HepG2 (cell line): ENCODE results near the gene TRIM62. TPM values are rescaled to one million over a fixed set of nuclear protein-coding genes. Genes with fewer than 3 reads are reported as not detected.

ENCODE experiments used
- ATAC-seq: fragments of 200-7000 bp; cut with Tn5 transposase; 3 replicates; pipeline ENCODE4 v1.9.1; 2020; ENCODE audit warnings: mild to moderate bottlenecking, moderate library complexity
- BruUV-seq: library from RNA; stranded (reverse); fragments of 400-500 nt; replicated peaks from 2 replicates; lab custom pipeline; 2021; lab: Mats Ljungman, UMichigan
- CTCF ChIA-PET: fragments of 300-600 bp; formaldehyde crosslinking; extraction: SDS; loops from one replicate; lab custom pipeline; 2021; ENCODE audit warnings: low total read pairs, inconsistent platforms, low intra/inter-chr PET ratio; lab: Yijun Ruan, JAX
- POLR2A ChIA-PET: fragments of 350-600 bp; sonication (Branson Sonifier 250); formaldehyde crosslinking; loops from one replicate; lab custom pipeline; 2020; ENCODE audit warnings: antibody characterized with exemption, inconsistent platforms; lab: Yijun Ruan, JAX
- DNase-seq: peaks from one replicate; pipeline ENCODE4 v3.0.0-alpha.2; 2015; ENCODE audit warnings: low spot score
- FAIRE-seq: peaks from 3 replicates; lab custom pipeline; 2011; peaks lifted over from hg19 to GRCh38; lab: Jason Lieb, UNC
- H2AFZ ChIP-seq: one replicate; pipeline ENCODE4 v1.6.1; 2011; ENCODE audit warnings: low read length, inconsistent platforms
- H3K27ac ChIP-seq: fragments of 300-600 bp; 3 replicates; pipeline ENCODE4 v1.8.0; 2011; ENCODE audit warnings: mixed run types, mild to moderate bottlenecking, mixed read lengths, low read length, inconsistent platforms; ENCODE audit not compliant: insufficient read depth; ENCODE audit errors: extremely low read length
- H3K27me3 ChIP-seq, 2 experiments: fragments of 200-600 bp in 1 of 2; 2 replicates in 1 of 2; 3 replicates in 1 of 2; pipeline versions ENCODE4 v1.6.0 to v1.8.0; 2011; ENCODE audit warnings: low read length in 2 of 2, mild to moderate bottlenecking in 2 of 2, moderate library complexity in 2 of 2, inconsistent platforms in 1 of 2; ENCODE audit not compliant: insufficient read depth in 2 of 2, control insufficient read depth in 1 of 2
- H3K36me3 ChIP-seq, 2 experiments: fragments of 200-600 bp in 1 of 2; replicated peaks in 1 of 2; 2 replicates in 1 of 2; 3 replicates in 1 of 2; pipeline versions ENCODE4 v1.5.1 to v1.8.0; 2011; ENCODE audit warnings: low read length in 2 of 2, inconsistent platforms in 1 of 2; ENCODE audit not compliant: insufficient read depth in 2 of 2, control insufficient read depth in 1 of 2
- H3K4me1 ChIP-seq: 2 replicates; pipeline ENCODE4 v1.5.1; 2012; ENCODE audit warnings: low read length, inconsistent platforms; ENCODE audit not compliant: insufficient read depth
- H3K4me2 ChIP-seq: 2 replicates; pipeline ENCODE4 v1.6.0; 2011; ENCODE audit warnings: low read depth, low read length, inconsistent platforms
- H3K4me3 ChIP-seq, 3 experiments: fragments of 200-600 bp in 1 of 3; sonication (generic), shearing (Covaris generic) in 1 of 3; replicated peaks in 1 of 3; 2 replicates each; pipeline ENCODE4 v1.5.1; 2011 to 2016; ENCODE audit warnings: low read length in 3 of 3, inconsistent platforms in 2 of 3, low read depth in 2 of 3, mild to moderate bottlenecking in 2 of 3, control low read depth in 1 of 3, mixed read lengths in 1 of 3; ENCODE audit not compliant: insufficient read depth in 1 of 3
- H3K79me2 ChIP-seq: one replicate; pipeline ENCODE4 v1.6.1; 2011; ENCODE audit warnings: low read length, inconsistent platforms; ENCODE audit not compliant: insufficient read depth
- H3K9ac ChIP-seq: 2 replicates; pipeline ENCODE4 v1.6.0; 2011; ENCODE audit warnings: mild to moderate bottlenecking, low read depth, low read length, inconsistent platforms; ENCODE audit not compliant: insufficient read depth
- H3K9me3 ChIP-seq: 2 replicates; pipeline ENCODE4 v1.5.1; 2012; ENCODE audit warnings: mild to moderate bottlenecking, low read length
- H4K20me1 ChIP-seq: 2 replicates; pipeline ENCODE4 v1.6.0; 2011; ENCODE audit warnings: inconsistent platforms, mild to moderate bottlenecking, low read length, moderate library complexity; ENCODE audit not compliant: insufficient read depth
- EHMT2 ChIP-seq: fragments of 200-600 bp; sonication (generic); IDR thresholded peaks from 2 replicates; pipeline ENCODE4 v1.7.0; 2017; ENCODE audit warnings: antibody characterized with exemption, low read depth, low read length, borderline replicate concordance
- FOXO4 ChIP-seq: sonication (generic); formaldehyde crosslinking; conservative IDR thresholded peaks from 2 replicates; pipeline ENCODE4 v1.8.1; 2023; ENCODE audit warnings: missing genetic modification reagents
- IRF2 ChIP-seq: IDR thresholded peaks from 2 replicates; pipeline ENCODE4 v1.6.1; 2018; ENCODE audit warnings: missing genetic modification reagents, missing compliant biosample characterization
- MXD3 ChIP-seq: IDR thresholded peaks from 2 replicates; pipeline ENCODE4 v1.6.1; 2016; ENCODE audit warnings: mild to moderate bottlenecking, missing biosample characterization, missing genetic modification reagents
- ZBTB8A ChIP-seq: sonication (generic); formaldehyde crosslinking; IDR thresholded peaks from 2 replicates; pipeline ENCODE4 v1.4.0; 2020; ENCODE audit warnings: mild to moderate bottlenecking, low read depth, missing genetic modification reagents, borderline replicate concordance
- ZMYM3 ChIP-seq: sonication (generic); formaldehyde crosslinking; IDR thresholded peaks from 2 replicates; pipeline ENCODE4 v1.5.1; 2020; ENCODE audit warnings: mild to moderate bottlenecking, missing genetic modification reagents
- ZNF121 ChIP-seq: sonication (generic); formaldehyde crosslinking; IDR thresholded peaks from 2 replicates; pipeline ENCODE4 v1.5.0; 2020; ENCODE audit warnings: mild to moderate bottlenecking, missing genetic modification reagents
- ZNF136 ChIP-seq: sonication (generic); formaldehyde crosslinking; IDR thresholded peaks from 2 replicates; pipeline ENCODE4 v1.8.1; 2022; ENCODE audit warnings: low read depth, mild to moderate bottlenecking, moderate library complexity, missing genetic modification reagents
- ZNF260 ChIP-seq: sonication (generic); formaldehyde crosslinking; IDR thresholded peaks from 2 replicates; pipeline ENCODE4 v1.4.0; 2020; ENCODE audit warnings: missing genetic modification reagents, low read depth, mild to moderate bottlenecking, borderline replicate concordance
- ZNF460 ChIP-seq: sonication (generic); formaldehyde crosslinking; IDR thresholded peaks from 2 replicates; pipeline ENCODE4 v1.5.1; 2020; ENCODE audit warnings: missing genetic modification reagents, mild to moderate bottlenecking, borderline replicate concordance
- WGBS: methylation state at CpG from one replicate; pipeline ENCODE4 v1.1.6; 2017; ENCODE audit warnings: low lambda C conversion rate; 5-methylcytosine and 5-hydroxymethylcytosine counted together
- in situ Hi-C: cut with HindIII; loops from 2 replicates; pipeline ENCODE4 v1.10.0; 2017; ENCODE audit warnings: low pct_unique_long_range_greater_than_20kb; ENCODE audit not compliant: extremely low pct_ligation_motif_present
- intact Hi-C: fragments of 100-400 bp; cut with micrococcal nuclease; formaldehyde crosslinking; loops from one replicate; pipeline ENCODE4 v1.10.0; 2022; ENCODE audit not compliant: unreplicated experiment
- polyA plus RNA-seq, 8 experiments: library from polyadenylated mRNA; depleted of rRNA in 3 of 8; stranded (reverse) in 7 of 8; unstranded in 1 of 8; fragments of >200 nt; fragmentation: Illumina TruSeq in 4 of 8; extraction: Trizol in 4 of 8; gene quantifications; 2 replicates each; pipeline versions ENCODE4 v1.2.1 to v1.2.3, GENCODE V29; 2011 to 2016; ENCODE audit warnings: low read depth in 4 of 8, missing spikeins in 1 of 8, mixed read lengths in 1 of 8; ENCODE audit not compliant: insufficient read depth in 1 of 8
- total RNA-seq, 5 experiments: library from RNA; depleted of rRNA; stranded (reverse); fragments of >200 nt; fragmentation: Illumina TruSeq; extraction: Trizol; gene quantifications; 2 replicates each; pipeline ENCODE4 v1.2.3, GENCODE V29; 2016; ENCODE audit warnings: low read depth in 1 of 5
- TF ChIP-seq, protein P1 (sequence below): sonication (generic); formaldehyde crosslinking; IDR thresholded peaks from 2 replicates; pipeline ENCODE4 v1.4.0; 2020; ENCODE audit warnings: missing genetic modification reagents
- TF ChIP-seq, protein P2 (sequence below): sonication (generic); formaldehyde crosslinking; IDR thresholded peaks from 2 replicates; pipeline ENCODE4 v1.4.0; 2020; ENCODE audit warnings: missing genetic modification reagents, borderline replicate concordance
- TF ChIP-seq, protein P3 (sequence below): sonication (generic); formaldehyde crosslinking; conservative IDR thresholded peaks from 2 replicates; pipeline ENCODE4 v1.4.0; 2020; ENCODE audit warnings: missing genetic modification reagents

Gene TRIM62
- total and polyA plus RNA-seq, 2 of the 13 experiments (the other 11 are each of a cell fraction or from before 2014, with no cell fraction given): 0.53 to 0.57 TPM

- Histone ChIP-seq H3K79me2 (no peaks in the 10 kb centered on the region), H2AFZ (no peak overlapping the region), H4K20me1 (no peaks in the 10 kb centered on the region), H3K4me3 (no peak overlapping the region), H3K36me3 (0 out of 5 replicates have a peak, but pooled peaks cover 0 to 1% of the 10 kb centered on the region in 2 experiments), H3K27ac (no peak overlapping the region), H3K9me3 (no peaks in the 10 kb centered on the region), H3K4me1 (peaks cover 19% of the 10 kb centered on the region), H3K9ac (no peak overlapping the region)
- DNase-seq: no peak
- POLR2A ChIA-PET: no interaction called here
- CTCF ChIA-PET: no interaction called here
- BruUV-seq: no TSS peak
- ATAC-seq: no peak
- 32% methylated on average over 2 of the region's 2 CpGs for WGBS
- FAIRE-seq: no peak
- TF ChIP-seq ZNF460 (CRISPR knock-in tag) (no peak), ZNF121 (no peak), MXD3 (CRISPR knock-in tag) (no peak), ZMYM3 (CRISPR knock-in tag) (no peak), EHMT2 (no peak), IRF2 (no peak), ZNF136 (CRISPR knock-in tag) (no peak), FOXO4 (no peak), ZNF260 (no peak), ZBTB8A (CRISPR knock-in tag) (no peak)
- TF ChIP-seq, protein P1, sequence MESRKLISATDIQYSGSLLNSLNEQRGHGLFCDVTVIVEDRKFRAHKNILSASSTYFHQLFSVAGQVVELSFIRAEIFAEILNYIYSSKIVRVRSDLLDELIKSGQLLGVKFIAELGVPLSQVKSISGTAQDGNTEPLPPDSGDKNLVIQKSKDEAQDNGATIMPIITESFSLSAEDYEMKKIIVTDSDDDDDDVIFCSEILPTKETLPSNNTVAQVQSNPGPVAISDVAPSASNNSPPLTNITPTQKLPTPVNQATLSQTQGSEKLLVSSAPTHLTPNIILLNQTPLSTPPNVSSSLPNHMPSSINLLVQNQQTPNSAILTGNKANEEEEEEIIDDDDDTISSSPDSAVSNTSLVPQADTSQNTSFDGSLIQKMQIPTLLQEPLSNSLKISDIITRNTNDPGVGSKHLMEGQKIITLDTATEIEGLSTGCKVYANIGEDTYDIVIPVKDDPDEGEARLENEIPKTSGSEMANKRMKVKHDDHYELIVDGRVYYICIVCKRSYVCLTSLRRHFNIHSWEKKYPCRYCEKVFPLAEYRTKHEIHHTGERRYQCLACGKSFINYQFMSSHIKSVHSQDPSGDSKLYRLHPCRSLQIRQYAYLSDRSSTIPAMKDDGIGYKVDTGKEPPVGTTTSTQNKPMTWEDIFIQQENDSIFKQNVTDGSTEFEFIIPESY (CRISPR knock-in tag): no peak
- TF ChIP-seq, protein P2, sequence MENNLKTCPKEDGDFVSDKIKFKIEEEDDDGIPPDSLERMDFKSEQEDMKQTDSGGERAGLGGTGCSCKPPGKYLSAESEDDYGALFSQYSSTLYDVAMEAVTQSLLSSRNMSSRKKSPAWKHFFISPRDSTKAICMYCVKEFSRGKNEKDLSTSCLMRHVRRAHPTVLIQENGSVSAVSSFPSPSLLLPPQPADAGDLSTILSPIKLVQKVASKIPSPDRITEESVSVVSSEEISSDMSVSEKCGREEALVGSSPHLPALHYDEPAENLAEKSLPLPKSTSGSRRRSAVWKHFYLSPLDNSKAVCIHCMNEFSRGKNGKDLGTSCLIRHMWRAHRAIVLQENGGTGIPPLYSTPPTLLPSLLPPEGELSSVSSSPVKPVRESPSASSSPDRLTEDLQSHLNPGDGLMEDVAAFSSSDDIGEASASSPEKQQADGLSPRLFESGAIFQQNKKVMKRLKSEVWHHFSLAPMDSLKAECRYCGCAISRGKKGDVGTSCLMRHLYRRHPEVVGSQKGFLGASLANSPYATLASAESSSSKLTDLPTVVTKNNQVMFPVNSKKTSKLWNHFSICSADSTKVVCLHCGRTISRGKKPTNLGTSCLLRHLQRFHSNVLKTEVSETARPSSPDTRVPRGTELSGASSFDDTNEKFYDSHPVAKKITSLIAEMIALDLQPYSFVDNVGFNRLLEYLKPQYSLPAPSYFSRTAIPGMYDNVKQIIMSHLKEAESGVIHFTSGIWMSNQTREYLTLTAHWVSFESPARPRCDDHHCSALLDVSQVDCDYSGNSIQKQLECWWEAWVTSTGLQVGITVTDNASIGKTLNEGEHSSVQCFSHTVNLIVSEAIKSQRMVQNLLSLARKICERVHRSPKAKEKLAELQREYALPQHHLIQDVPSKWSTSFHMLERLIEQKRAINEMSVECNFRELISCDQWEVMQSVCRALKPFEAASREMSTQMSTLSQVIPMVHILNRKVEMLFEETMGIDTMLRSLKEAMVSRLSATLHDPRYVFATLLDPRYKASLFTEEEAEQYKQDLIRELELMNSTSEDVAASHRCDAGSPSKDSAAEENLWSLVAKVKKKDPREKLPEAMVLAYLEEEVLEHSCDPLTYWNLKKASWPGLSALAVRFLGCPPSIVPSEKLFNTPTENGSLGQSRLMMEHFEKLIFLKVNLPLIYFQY (CRISPR knock-in tag): no peak
- TF ChIP-seq, protein P3, sequence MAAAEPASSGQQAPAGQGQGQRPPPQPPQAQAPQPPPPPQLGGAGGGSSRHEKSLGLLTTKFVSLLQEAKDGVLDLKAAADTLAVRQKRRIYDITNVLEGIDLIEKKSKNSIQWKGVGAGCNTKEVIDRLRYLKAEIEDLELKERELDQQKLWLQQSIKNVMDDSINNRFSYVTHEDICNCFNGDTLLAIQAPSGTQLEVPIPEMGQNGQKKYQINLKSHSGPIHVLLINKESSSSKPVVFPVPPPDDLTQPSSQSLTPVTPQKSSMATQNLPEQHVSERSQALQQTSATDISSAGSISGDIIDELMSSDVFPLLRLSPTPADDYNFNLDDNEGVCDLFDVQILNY: no peak
- TF ChIP-seq, all 625 proteins: peak for 0
- Histone ChIP-seq H3K27me3 (peaks cover 0 to 5% of the 10 kb centered on the region in 2 experiments; a peak in 1 of 5 replicates), H3K4me2 (no peak overlapping the region)
- in situ Hi-C loops (no loop called here), intact Hi-C loops (no loop called here)
Measured at GRCh38 chr1:33183306-33183705, 1.5 kb upstream of the TRIM62 start.
